Measurements from ENCODE around the gene NARF. TPM values are rescaled to one million over a fixed set of nuclear protein-coding genes. Genes with fewer than 3 reads are reported as not detected.

The NARF gene
- polyA plus RNA-seq, 2 of the 4 experiments (the other 2 are of a cell fraction) = 51.2 to 89.6 TPM

GRCh38 chr17:82441691-82442487 is 16.7 kb upstream of the NARF start:
- Histone ChIP-seq H3K27ac (no peak overlapping the region), H3K4me3 (no peak overlapping the region), H3K9me3 (no peaks in the 10 kb centered on the region), H3K4me2 (no peak overlapping the region), H3K4me1 (no peaks in the 10 kb centered on the region)
- DNase-seq (ENCODE audit: low read depth in 1 of 2, low spot score in 1 of 2) = no peak
- no peak for FAIRE-seq
- ChIA-PET POLR2A (no interaction called here), CTCF (interaction anchor here (0.6 to 1.1 kb wide), 3 partner anchors 27 to 115 kb away, joined by 3 to 4 read pairs (median 3); no protein-coding TSS in a partner anchor)
- WGBS (ENCODE audit: missing lambda C conversion rate) = 91% methylated on average over 24 of the region's 27 CpGs
- ATAC-seq = no peak
- no peak for TF ChIP-seq MYC (IDR thresholded peaks at IDR 0.05; ENCODE audit: borderline replicate concordance, low read length)
- TF ChIP-seq KDM1A (IDR thresholded peaks at IDR 0.05; ENCODE audit: low read depth) = no peak
- TF ChIP-seq FOXS1 (CRISPR knock-in tag; IDR thresholded peaks at IDR 0.05) = no peak
- TF ChIP-seq HEYL (CRISPR knock-in tag; IDR thresholded peaks at IDR 0.05) = no peak
- no peak for TF ChIP-seq EP300 (IDR thresholded peaks at IDR 0.05)
- no peak for TF ChIP-seq BHLHE40 (IDR thresholded peaks at IDR 0.05; ENCODE audit: low read depth, low read length)
- no peak for TF ChIP-seq CHD2 (IDR thresholded peaks at IDR 0.05; ENCODE audit: low read length, partially characterized antibody)
- TF ChIP-seq FOSL2 (IDR thresholded peaks at IDR 0.05) = no peak
- TF ChIP-seq FOSL2 (CRISPR knock-in tag; IDR thresholded peaks at IDR 0.05) = no peak
- no peak for TF ChIP-seq HOXB13 (CRISPR knock-in tag; IDR thresholded peaks at IDR 0.05; ENCODE audit: low read depth)

GRCh38 chr17:82442643-82443464 is 15.7 kb upstream of the NARF start:
- Histone ChIP-seq H3K4me2 (no peak overlapping the region), H3K4me1 (no peaks in the 10 kb centered on the region), H3K4me3 (no peak overlapping the region), H3K27ac (no peak overlapping the region), H3K9me3 (no peaks in the 10 kb centered on the region)
- TF ChIP-seq RAD21 (conservative IDR thresholded peaks at IDR 0.05 in 1 of 2, IDR thresholded peaks at IDR 0.05 in 1 of 2) (no peak), RARB (CRISPR knock-in tag; IDR thresholded peaks at IDR 0.05) (no peak), BHLHE40 (IDR thresholded peaks at IDR 0.05; ENCODE audit: low read depth, low read length) (no peak), FOXS1 (CRISPR knock-in tag; IDR thresholded peaks at IDR 0.05) (no peak), BCL3 (IDR thresholded peaks at IDR 0.05) (no peak), HDAC2 (IDR thresholded peaks at IDR 0.05) (no peak), RNF2 (IDR thresholded peaks at IDR 0.05; ENCODE audit: borderline replicate concordance, low read depth) (no peak), SREBF2 (IDR thresholded peaks at IDR 0.05) (no peak), TP53 (CRISPR knock-in tag; IDR thresholded peaks at IDR 0.05) (no peak), HOXB13 (CRISPR knock-in tag; IDR thresholded peaks at IDR 0.05; ENCODE audit: low read depth) (no peak), TFCP2L1 (CRISPR knock-in tag; IDR thresholded peaks at IDR 0.05) (no peak), MAFK (IDR thresholded peaks at IDR 0.05; ENCODE audit: partially characterized antibody) (no peak), HOXA7 (CRISPR knock-in tag; IDR thresholded peaks at IDR 0.05) (no peak)
- no peak for DNase-seq (ENCODE audit: low read depth in 1 of 2, low spot score in 1 of 2)
- FAIRE-seq = no peak
- CTCF ChIA-PET = interaction anchor here (0.6 to 1.1 kb wide), 5 partner anchors 15 to 225 kb away, joined by 3 to 4 read pairs (median 3); no protein-coding TSS in a partner anchor
- ATAC-seq = no peak
- POLR2A ChIA-PET = no interaction called here
- WGBS (ENCODE audit: missing lambda C conversion rate) = 92% methylated on average over 26 of the region's 28 CpGs
